Astrocyte (in vitro differentiated cells and primary cell): Measurements from ENCODE around the gene CD37. TPM values are rescaled to one million over a fixed set of nuclear protein-coding genes. Genes with fewer than 3 reads are reported as not detected.

ENCODE experiments used
- DNase-seq: peaks from one replicate; pipeline ENCODE4 v3.0.0-alpha.2; 2010; ENCODE audit warnings: low read depth
- FAIRE-seq: peaks from 2 replicates; lab custom pipeline; 2011; peaks lifted over from hg19 to GRCh38; lab: Jason Lieb, UNC
- H2AFZ ChIP-seq: 2 replicates; pipeline ENCODE4 v1.6.0; 2012; ENCODE audit warnings: low read depth, low read length, inconsistent platforms
- H3K27ac ChIP-seq: 2 replicates; pipeline ENCODE4 v1.5.1; 2011; ENCODE audit warnings: low read depth, low read length, inconsistent platforms
- H3K27me3 ChIP-seq: 2 replicates; pipeline ENCODE4 v1.6.0; 2011; ENCODE audit warnings: low read length, inconsistent platforms; ENCODE audit not compliant: insufficient read depth
- H3K36me3 ChIP-seq: 2 replicates; pipeline ENCODE4 v1.5.1; 2011; ENCODE audit warnings: low read length, inconsistent platforms; ENCODE audit not compliant: insufficient read depth
- H3K4me1 ChIP-seq: 2 replicates; pipeline ENCODE4 v1.5.1; 2011; ENCODE audit warnings: low read length, inconsistent platforms; ENCODE audit not compliant: insufficient read depth
- H3K4me2 ChIP-seq: 2 replicates; pipeline ENCODE4 v1.6.0; 2012; ENCODE audit warnings: low read length, inconsistent platforms
- H3K4me3 ChIP-seq: 2 replicates; pipeline ENCODE4 v1.5.1; 2011; ENCODE audit warnings: low read depth, mild to moderate bottlenecking, low read length, inconsistent platforms; ENCODE audit not compliant: insufficient read depth
- H3K79me2 ChIP-seq: 2 replicates; pipeline ENCODE4 v1.6.0; 2012; ENCODE audit warnings: mild to moderate bottlenecking, low read length, inconsistent platforms; ENCODE audit not compliant: insufficient read depth
- H3K9ac ChIP-seq: 2 replicates; pipeline ENCODE4 v1.6.0; 2012; ENCODE audit warnings: mild to moderate bottlenecking, low read length, inconsistent platforms
- H3K9me3 ChIP-seq: 2 replicates; pipeline ENCODE4 v1.5.1; 2012; ENCODE audit warnings: low read depth, mild to moderate bottlenecking, low read length, inconsistent platforms; ENCODE audit not compliant: insufficient read depth
- H4K20me1 ChIP-seq: 2 replicates; pipeline ENCODE4 v1.6.0; 2012; ENCODE audit warnings: low read length, inconsistent platforms; ENCODE audit not compliant: insufficient read depth
- H3K27ac Mint-ChIP-seq: one replicate; pipeline ENCODE4 v1.8.0; 2021; ENCODE audit warnings: mild to moderate bottlenecking, mixed read lengths; ENCODE audit not compliant: unreplicated experiment
- H3K27me3 Mint-ChIP-seq: one replicate; pipeline ENCODE4 v1.8.0; 2021; ENCODE audit warnings: low read depth, mixed read lengths; ENCODE audit not compliant: unreplicated experiment
- H3K36me3 Mint-ChIP-seq: one replicate; pipeline ENCODE4 v1.8.0; 2021; ENCODE audit warnings: low read depth, mixed read lengths; ENCODE audit not compliant: unreplicated experiment
- H3K4me1 Mint-ChIP-seq: one replicate; pipeline ENCODE4 v1.8.0; 2021; ENCODE audit warnings: low read depth, mixed read lengths; ENCODE audit not compliant: unreplicated experiment
- H3K4me3 Mint-ChIP-seq: one replicate; pipeline ENCODE4 v1.8.0; 2021; ENCODE audit warnings: mild to moderate bottlenecking, moderate library complexity, mixed read lengths; ENCODE audit not compliant: unreplicated experiment
- H3K9me3 Mint-ChIP-seq: one replicate; pipeline ENCODE4 v1.8.0; 2021; ENCODE audit warnings: mild to moderate bottlenecking, mixed read lengths; ENCODE audit not compliant: unreplicated experiment
- CTCF ChIP-seq: IDR thresholded peaks from 2 replicates; pipeline ENCODE4 v1.5.1; 2011; ENCODE audit warnings: low read depth, mild to moderate bottlenecking, inconsistent platforms, low read length, moderate library complexity; ENCODE audit not compliant: insufficient read depth
- EZH2 ChIP-seq: IDR thresholded peaks from 2 replicates; pipeline ENCODE4 v1.6.1; 2012; ENCODE audit warnings: mild to moderate bottlenecking, low read length, inconsistent platforms; ENCODE audit not compliant: insufficient read depth
- total RNA-seq: library from RNA; stranded (reverse); gene quantifications from 2 replicates; pipeline ENCODE4 v1.2.1, GENCODE V29; 2021

The CD37 gene
- total RNA-seq, 1 donor from 2014 or later = 0.20 TPM

GRCh38 chr19:49361438-49362047, 26.3 kb downstream of the CD37 start:
- peak overlapping the region; percentile 64 for H2AFZ ChIP-seq
- H3K4me2 ChIP-seq = peak overlapping the region; percentile 93
- peaks cover 16% of the 10 kb centered on the region for H3K4me1 ChIP-seq
- Mint-ChIP-seq H3K4me1 (peaks cover 8% of the 10 kb centered on the region), H3K4me3 (no peak overlapping the region), H3K27me3 (peaks cover 2% of the 10 kb centered on the region), H3K36me3 (peaks cover 12% of the 10 kb centered on the region), H3K27ac (peak overlapping the region; percentile 90), H3K9me3 (no peaks in the 10 kb centered on the region)
- H4K20me1 ChIP-seq = peaks cover 10% of the 10 kb centered on the region
- peak; percentile 65 for DNase-seq
- H3K27me3 ChIP-seq = no peaks in the 10 kb centered on the region
- TF ChIP-seq CTCF = no peak
- TF ChIP-seq EZH2 = no peak
- H3K9me3 ChIP-seq = no peaks in the 10 kb centered on the region
- H3K36me3 ChIP-seq = peaks cover 8% of the 10 kb centered on the region
- peak overlapping the region; percentile 98 for H3K9ac ChIP-seq
- H3K27ac ChIP-seq = peak overlapping the region; percentile 94
- no peak for FAIRE-seq
- H3K79me2 ChIP-seq = peaks cover 49% of the 10 kb centered on the region
- H3K4me3 ChIP-seq = peak overlapping the region; percentile 94

GRCh38 chr19:49362048-49362928, 27.1 kb downstream of the CD37 start, which contains the start of gene TEAD2:
Gene TEAD2, minus strand, starts transcription at chr19:49362416. Its CDS starts 2,341 bp downstream, at chr19:49360075.
- H3K36me3 Mint-ChIP-seq = peaks cover 11% of the 10 kb centered on the region
- Histone ChIP-seq H4K20me1 (peaks cover 4% of the 10 kb centered on the region), H2AFZ (peak within 1 kb of the TSS; percentile 75), H3K9me3 (no peaks in the 10 kb centered on the region), H3K4me2 (peak within 1 kb of the TSS; percentile 93), H3K27me3 (no peaks in the 10 kb centered on the region), H3K4me1 (peaks cover 14% of the 10 kb centered on the region), H3K27ac (peak within 1 kb of the TSS; percentile 94), H3K4me3 (peak within 1 kb of the TSS; percentile 94), H3K9ac (peak within 1 kb of the TSS; percentile 98), H3K79me2 (peaks cover 43% of the 10 kb centered on the region), H3K36me3 (peaks cover 8% of the 10 kb centered on the region)
- peaks cover 2% of the 10 kb centered on the region for H3K27me3 Mint-ChIP-seq
- DNase-seq = peak; percentile 39
- H3K4me1 Mint-ChIP-seq = peaks cover 3% of the 10 kb centered on the region
- TF ChIP-seq EZH2 (no peak), CTCF (no peak)
- no peaks in the 10 kb centered on the region for H3K9me3 Mint-ChIP-seq
- peak within 1 kb of the TSS; percentile 90 for H3K27ac Mint-ChIP-seq
- FAIRE-seq = no peak
- no peak within 1 kb of the TSS for H3K4me3 Mint-ChIP-seq
